K562 (cell line): ENCODE data around the gene ADNP. TPM values are rescaled to one million over a fixed set of nuclear protein-coding genes. Genes with fewer than 3 reads are reported as not detected.

Experiments used
- ATAC-seq: fragments of 200-7000 bp; cut with Tn5 transposase; 3 replicates; pipeline ENCODE4 v1.9.1; 2020; ENCODE audit warnings: moderate library complexity
- Bru-seq: library from RNA; stranded (reverse); fragments of 400-500 nt; gene quantifications from one replicate; lab custom pipeline; 2021; lab: Mats Ljungman, UMichigan
- BruChase-seq, 2 experiments: library from RNA; stranded (reverse); fragments of 400-500 nt; gene quantifications; one replicate each; lab custom pipeline; 2021; lab: Mats Ljungman, UMichigan
- BruUV-seq: library from RNA; stranded (reverse); fragments of 400-500 nt; replicated peaks from 2 replicates; lab custom pipeline; 2021; lab: Mats Ljungman, UMichigan
- CTCF ChIA-PET: fragments of 300-600 bp; formaldehyde crosslinking; extraction: SDS; loops from one replicate; lab custom pipeline; 2021; ENCODE audit warnings: low intra/inter-chr PET ratio; lab: Yijun Ruan, JAX
- POLR2A ChIA-PET: fragments of 300-600, 350-650 bp; sonication (Branson Sonifier 250); formaldehyde crosslinking; extraction: SDS; loops from one replicate; lab custom pipeline; 2021; ENCODE audit warnings: antibody characterized with exemption, inconsistent platforms; lab: Yijun Ruan, JAX
- DNase-seq, 4 experiments: peaks; one replicate each; pipeline versions ENCODE4 v3.0.0 to v3.0.0-alpha.2; 2011 to 2018; ENCODE audit warnings: low spot score in 3 of 4, mixed read lengths in 3 of 4; ENCODE audit errors: extremely low read depth in 1 of 4
- FAIRE-seq: peaks from 2 replicates; lab custom pipeline; 2011; peaks lifted over from hg19 to GRCh38; lab: Jason Lieb, UNC
- H2AFZ ChIP-seq: 2 replicates; pipeline ENCODE4 v1.6.0; 2011; ENCODE audit warnings: low read depth, low read length, control low read depth, inconsistent platforms
- H3K27ac ChIP-seq: fragments of 200-600 bp; 3 replicates; pipeline ENCODE4 v1.8.0; 2011; ENCODE audit warnings: low read depth, mild to moderate bottlenecking, control low read depth, inconsistent platforms, low read length, moderate library complexity, mixed read lengths; ENCODE audit errors: extremely low read depth
- H3K27me3 ChIP-seq, 2 experiments: fragments of 300-600 bp in 1 of 2; 2 replicates in 1 of 2; 3 replicates in 1 of 2; pipeline versions ENCODE4 v1.6.0 to v1.8.0; 2011; ENCODE audit warnings: inconsistent platforms in 2 of 2, low read length in 2 of 2, mild to moderate bottlenecking in 1 of 2, mixed read lengths in 1 of 2, moderate library complexity in 1 of 2; ENCODE audit not compliant: control insufficient read depth in 2 of 2, insufficient read depth in 2 of 2
- H3K36me3 ChIP-seq: fragments of 300-600 bp; 3 replicates; pipeline ENCODE4 v1.8.0; 2011; ENCODE audit warnings: mild to moderate bottlenecking, low read length, inconsistent platforms; ENCODE audit not compliant: control insufficient read depth, insufficient read depth
- H3K4me1 ChIP-seq, 2 experiments: fragments of 200-600 bp in 1 of 2; replicated peaks in 1 of 2; 2 replicates in 1 of 2; 3 replicates in 1 of 2; pipeline versions ENCODE4 v1.5.1 to v1.8.0; 2011; ENCODE audit warnings: inconsistent platforms in 2 of 2, low read length in 2 of 2, mild to moderate bottlenecking in 1 of 2, mixed read lengths in 1 of 2, moderate library complexity in 1 of 2; ENCODE audit not compliant: control insufficient read depth in 2 of 2, insufficient read depth in 2 of 2
- H3K4me2 ChIP-seq: 2 replicates; pipeline ENCODE4 v1.6.1; 2011; ENCODE audit warnings: low read length, control low read depth, inconsistent platforms, mixed read lengths; ENCODE audit not compliant: insufficient read depth
- H3K4me3 ChIP-seq: fragments of 200-600 bp; sonication (generic), shearing (Covaris generic); 2 replicates; pipeline ENCODE4 v1.5.1; 2016; ENCODE audit warnings: control low read depth, inconsistent platforms
- H3K79me2 ChIP-seq: fragments of 200-600 bp; 3 replicates; pipeline ENCODE4 v1.8.0; 2011; ENCODE audit warnings: low read length, inconsistent platforms; ENCODE audit not compliant: control insufficient read depth, insufficient read depth
- H3K9ac ChIP-seq, 2 experiments: 2 replicates each; pipeline versions ENCODE4 v1.6.0 to v1.6.1; 2011; ENCODE audit warnings: low read depth in 2 of 2, low read length in 2 of 2, control low read depth in 1 of 2, inconsistent platforms in 1 of 2, mild to moderate bottlenecking in 1 of 2, mixed read lengths in 1 of 2; ENCODE audit not compliant: insufficient read depth in 1 of 2
- H3K9me1 ChIP-seq: one replicate; pipeline ENCODE4 v1.6.0; 2011; ENCODE audit warnings: inconsistent platforms, mild to moderate bottlenecking, low read length, moderate library complexity; ENCODE audit not compliant: control insufficient read depth, insufficient read depth
- H3K9me3 ChIP-seq: replicated peaks from 2 replicates; pipeline ENCODE4 v1.5.1; 2011; ENCODE audit warnings: low read depth, low read length, inconsistent platforms; ENCODE audit not compliant: control insufficient read depth, insufficient read depth
- H4K20me1 ChIP-seq: replicated peaks from 2 replicates; pipeline ENCODE4 v1.6.1; 2011; ENCODE audit warnings: low read length, inconsistent platforms, mixed read lengths; ENCODE audit not compliant: control insufficient read depth, insufficient read depth
- ASH1L ChIP-seq: fragments of 450-650 bp; IDR thresholded peaks from 2 replicates; pipeline ENCODE4 v1.6.1; 2018; ENCODE audit warnings: borderline replicate concordance, mild to moderate bottlenecking, low read depth; ENCODE audit not compliant: partially characterized antibody
- E2F4 ChIP-seq: sonication (generic); formaldehyde crosslinking; IDR thresholded peaks from 2 replicates; pipeline ENCODE4 v1.8.0; 2022; ENCODE audit warnings: mild to moderate bottlenecking, low read depth, missing genetic modification reagents
- HMG20B ChIP-seq: fragments of 250-450 bp; sonication (Bioruptor Pico); IDR thresholded peaks from 2 replicates; pipeline ENCODE4 v1.5.0; 2021; ENCODE audit warnings: mild to moderate bottlenecking
- L3MBTL2 ChIP-seq: fragments of 450-650 bp; IDR thresholded peaks from 2 replicates; pipeline ENCODE4 v1.6.1; 2016; ENCODE audit warnings: mild to moderate bottlenecking, moderate library complexity
- MEF2D ChIP-seq: conservative IDR thresholded peaks from 2 replicates; pipeline ENCODE4 v1.6.1; 2016; ENCODE audit warnings: low read depth, missing genetic modification characterization, missing compliant biosample characterization
- MLLT1 ChIP-seq, 2 experiments: fragments of 450-650 bp; IDR thresholded peaks; 2 replicates each; pipeline ENCODE4 v1.6.1; 2016
- SMARCE1 ChIP-seq: fragments of 450-650 bp; IDR thresholded peaks from 2 replicates; pipeline ENCODE4 v1.7.1; 2016; ENCODE audit warnings: mild to moderate bottlenecking
- ZNF175 ChIP-seq: fragments of 200-800 bp; sonication (Bioruptor generic); IDR thresholded peaks from 2 replicates; pipeline ENCODE4 v1.6.1; 2016; ENCODE audit warnings: low read depth, mild to moderate bottlenecking, missing genetic modification characterization, missing compliant biosample characterization
- WGBS: fragments of 100-300 bp; shearing (Covaris generic); methylation state at CpG from one replicate; pipeline ENCODE4 v1.1.6; 2016; ENCODE audit warnings: low coverage, mixed read lengths; ENCODE audit not compliant: insufficient coverage; ENCODE audit errors: missing lambda C conversion rate; 5-methylcytosine and 5-hydroxymethylcytosine counted together
- in situ Hi-C: fragments of 300-500 bp; cut with MboI; formaldehyde crosslinking; loops from 4 replicates; pipeline ENCODE4 v1.15.0; 2018; ENCODE audit warnings: inconsistent platforms, mixed read lengths
- intact Hi-C: fragments of 100-400 bp; cut with micrococcal nuclease; formaldehyde crosslinking; loops from 2 replicates; pipeline ENCODE4 v1.14.2; 2022
- long read RNA-seq, 3 experiments: library from polyadenylated mRNA in 2 of 3; library from RNA in 1 of 3; unstranded in 2 of 3; stranded (forward) in 1 of 3; transcript quantifications; one replicate each; pipeline ENCODE4 v2.0.0, GENCODE V29; 2019 to 2022
- polyA minus RNA-seq, 3 experiments: library from RNA; depleted of rRNA, polyadenylated mRNA; stranded (reverse); fragments of >200 nt; gene quantifications; 2 replicates each; pipeline ENCODE4 v1.2.3, GENCODE V29; 2011
- polyA plus RNA-seq, 8 experiments: library from polyadenylated mRNA; depleted of rRNA in 4 of 8; stranded (reverse) in 5 of 8; unstranded in 3 of 8; fragments of >200 nt; fragmentation: Nextera tagmentation in 2 of 8; fragmentation: Illumina TruSeq in 1 of 8; extraction: Ambion mirVana in 2 of 8; extraction: Trizol in 1 of 8; gene quantifications; 2 replicates each; pipeline versions ENCODE4 v1.2.1 to v1.2.3, GENCODE V29; 2011 to 2014; ENCODE audit warnings: inconsistent platforms in 1 of 8, missing spikeins in 1 of 8
- total RNA-seq, 7 experiments: library from RNA; depleted of rRNA in 6 of 7; stranded (reverse); fragments of >200 nt in 6 of 7; fragmentation: Illumina TruSeq in 2 of 7; extraction: Trizol in 2 of 7; gene quantifications; 2 replicates each; pipeline versions ENCODE4 v1.2.1 to v1.2.3, GENCODE V29; 2011 to 2021; ENCODE audit warnings: low replicate concordance in 1 of 7
- TF ChIP-seq, protein P1 (sequence below): fragments of 450-650 bp; IDR thresholded peaks from 2 replicates; pipeline ENCODE4 v1.6.1; 2018; ENCODE audit not compliant: partially characterized antibody

Gene ADNP
- 37.0 and 96.7 TPM in 2 replicates for total RNA-seq (2011; cell fraction: chromatin; rRNA removed; ENCODE audit: low replicate concordance)
- 22.0 and 32.6 TPM in 2 replicates for total RNA-seq (2011; cell fraction: nucleolus; rRNA removed)
- 53.4 and 65.7 TPM in 2 replicates for total RNA-seq (2011; cell fraction: nucleoplasm; rRNA removed)
- total RNA-seq (2014; rRNA removed) (17.8 and 18.7 TPM in 2 replicates), total RNA-seq (2014; rRNA removed; fragmentation: Illumina TruSeq; extraction: Trizol) (24.5 and 26.1 TPM in 2 replicates), total RNA-seq (2015; rRNA removed; fragmentation: Illumina TruSeq; extraction: Trizol) (20.7 and 25.0 TPM in 2 replicates), total RNA-seq (2021) (52.2 and 59.9 TPM in 2 replicates), polyA plus RNA-seq (2011; rRNA removed) (19.4 and 22.9 TPM in 2 replicates), polyA plus RNA-seq (2014; fragmentation: Illumina TruSeq; extraction: Trizol) (50.7 and 52.0 TPM in 2 replicates), polyA plus RNA-seq (2014; fragmentation: Nextera tagmentation; extraction: Ambion mirVana) (10 to 100 TPM; 25.3 to 40.0 TPM), polyA plus RNA-seq (2014; rRNA removed) (20.9 and 26.0 TPM in 2 replicates), polyA minus RNA-seq (2011; rRNA and poly(A)+ RNA removed) (60.3 and 74.4 TPM in 2 replicates), Bru-seq, nascent RNA (percentile 94 among the genes with signal in this experiment), BruChase-seq, experiment 1, labeled RNA remaining after a 2-hour chase (percentile 98 among the genes with signal in this experiment), BruChase-seq, experiment 2, labeled RNA remaining after a 6-hour chase (percentile 98 among the genes with signal in this experiment)
- 8.7 and 15.8 TPM in 2 replicates for polyA plus RNA-seq (2011; cell fraction: cytosol; rRNA removed)
- 28.0 and 40.0 TPM in 2 replicates for polyA plus RNA-seq (2011; cell fraction: nucleus; rRNA removed)
- 37.3 and 38.0 TPM in 2 replicates for polyA plus RNA-seq (2012)
- polyA minus RNA-seq (2011; cell fraction: cytosol; rRNA and poly(A)+ RNA removed), result 38.7 and 40.3 TPM in 2 replicates
- 14.8 and 28.8 TPM in 2 replicates for polyA minus RNA-seq (2011; cell fraction: nucleus; rRNA and poly(A)+ RNA removed)
- long read RNA-seq, experiment 1, full-length matches to known transcripts, result 29 of 125 reads
- long read RNA-seq, experiment 1, partial matches to known transcripts, result 25 of 125 reads
- long read RNA-seq, experiment 1, other reads (novel, unspliced or antisense), result 71 of 125 reads
- long read RNA-seq, experiment 2, full-length matches to known transcripts, result 11 of 39 reads
- long read RNA-seq, experiment 2, partial matches to known transcripts, result 13 of 39 reads
- long read RNA-seq, experiment 2, other reads (novel, unspliced or antisense), result 15 of 39 reads
- long read RNA-seq, experiment 3, partial matches to known transcripts, result 0 of 40 reads
- long read RNA-seq, experiment 3, other reads (novel, unspliced or antisense), result 40 of 40 reads

DNA sequence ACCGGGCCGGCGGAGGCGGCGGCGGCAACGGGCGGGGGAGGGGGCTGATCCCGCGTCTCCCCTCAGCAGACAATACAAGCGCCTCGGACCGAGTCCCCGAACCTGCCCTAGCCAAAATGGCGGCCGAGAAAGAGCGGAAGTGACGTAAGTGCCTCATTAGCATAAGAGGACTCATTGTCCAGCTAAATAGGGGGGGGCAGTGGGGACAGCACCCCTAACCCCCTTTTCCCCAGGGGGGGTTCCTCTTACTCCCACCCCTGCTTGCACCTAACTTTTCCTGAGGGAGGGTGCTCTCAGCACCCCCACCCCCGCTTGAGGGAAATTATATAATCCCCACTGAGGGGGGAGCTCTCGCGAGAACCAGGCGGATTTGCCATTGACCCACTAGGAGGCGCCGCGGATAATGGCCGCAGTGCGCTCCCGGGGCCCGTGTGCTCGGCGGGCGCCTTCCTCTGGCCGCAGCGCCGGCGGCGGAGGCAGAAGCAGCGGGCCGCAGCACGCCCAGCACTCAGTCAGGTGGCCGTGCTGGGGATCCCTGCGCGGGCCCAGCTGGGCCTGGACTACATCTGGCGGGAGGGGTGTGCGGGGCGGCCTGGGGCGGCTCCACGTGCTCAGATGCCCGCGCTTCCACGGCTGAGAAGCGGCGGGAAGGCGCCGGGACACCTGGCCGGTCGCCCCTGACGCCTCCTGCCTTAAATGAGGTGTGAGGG, at the start of gene ADNP:
TSS of gene ADNP (minus strand) at position 132 of the 710 bp plus-strand sequence. CDS start 27,441 bp downstream, outside the sequence.
- under 1% methylated on average over 42 of the region's 58 CpGs for WGBS
- Histone ChIP-seq H3K9ac (peak within 1 kb of the TSS; percentile 92 to 98), H3K27me3 (no peaks in the 10 kb centered on the region), H3K4me2 (peak within 1 kb of the TSS; percentile 85), H3K4me1 (peaks cover 12 to 19% of the 10 kb centered on the region in 2 experiments), H3K79me2 (peaks cover 43% of the 10 kb centered on the region), H2AFZ (peak within 1 kb of the TSS; percentile 95), H3K27ac (peak within 1 kb of the TSS; percentile 99), H3K36me3 (peaks cover 73% of the 10 kb centered on the region), H3K9me3 (no peaks in the 10 kb centered on the region), H3K4me3 (peak within 1 kb of the TSS; percentile 71), H4K20me1 (peaks cover 10% of the 10 kb centered on the region), H3K9me1 (no peaks in the 10 kb centered on the region)
- peak; percentile 73 to 95 (median 82) for DNase-seq
- intact Hi-C loops, result no loop called here
- no TSS peak for BruUV-seq
- CTCF ChIA-PET, result interaction anchor here (0.6 kb wide), 1 partner anchor 113 kb away, joined by 3 read pairs; no protein-coding TSS in a partner anchor
- POLR2A ChIA-PET, result interaction anchor here (0.6 to 4.7 kb wide), 18 partner anchors 9 to 639 kb away, joined by 3 to 30 read pairs (median 3); partner anchors contain the start of genes BCAS4, DPM1 and MOCS3
- peak; percentile 84 for FAIRE-seq
- in situ Hi-C loops, result loop anchor here (10.0 kb wide), 1 partner anchor 117 kb away; no protein-coding TSS in a partner anchor
- peak; percentile 83 for ATAC-seq
- no peak for TF ChIP-seq E2F4
- TF ChIP-seq HMG20B (CRISPR knock-in tag), result no peak
- TF ChIP-seq, protein P1, sequence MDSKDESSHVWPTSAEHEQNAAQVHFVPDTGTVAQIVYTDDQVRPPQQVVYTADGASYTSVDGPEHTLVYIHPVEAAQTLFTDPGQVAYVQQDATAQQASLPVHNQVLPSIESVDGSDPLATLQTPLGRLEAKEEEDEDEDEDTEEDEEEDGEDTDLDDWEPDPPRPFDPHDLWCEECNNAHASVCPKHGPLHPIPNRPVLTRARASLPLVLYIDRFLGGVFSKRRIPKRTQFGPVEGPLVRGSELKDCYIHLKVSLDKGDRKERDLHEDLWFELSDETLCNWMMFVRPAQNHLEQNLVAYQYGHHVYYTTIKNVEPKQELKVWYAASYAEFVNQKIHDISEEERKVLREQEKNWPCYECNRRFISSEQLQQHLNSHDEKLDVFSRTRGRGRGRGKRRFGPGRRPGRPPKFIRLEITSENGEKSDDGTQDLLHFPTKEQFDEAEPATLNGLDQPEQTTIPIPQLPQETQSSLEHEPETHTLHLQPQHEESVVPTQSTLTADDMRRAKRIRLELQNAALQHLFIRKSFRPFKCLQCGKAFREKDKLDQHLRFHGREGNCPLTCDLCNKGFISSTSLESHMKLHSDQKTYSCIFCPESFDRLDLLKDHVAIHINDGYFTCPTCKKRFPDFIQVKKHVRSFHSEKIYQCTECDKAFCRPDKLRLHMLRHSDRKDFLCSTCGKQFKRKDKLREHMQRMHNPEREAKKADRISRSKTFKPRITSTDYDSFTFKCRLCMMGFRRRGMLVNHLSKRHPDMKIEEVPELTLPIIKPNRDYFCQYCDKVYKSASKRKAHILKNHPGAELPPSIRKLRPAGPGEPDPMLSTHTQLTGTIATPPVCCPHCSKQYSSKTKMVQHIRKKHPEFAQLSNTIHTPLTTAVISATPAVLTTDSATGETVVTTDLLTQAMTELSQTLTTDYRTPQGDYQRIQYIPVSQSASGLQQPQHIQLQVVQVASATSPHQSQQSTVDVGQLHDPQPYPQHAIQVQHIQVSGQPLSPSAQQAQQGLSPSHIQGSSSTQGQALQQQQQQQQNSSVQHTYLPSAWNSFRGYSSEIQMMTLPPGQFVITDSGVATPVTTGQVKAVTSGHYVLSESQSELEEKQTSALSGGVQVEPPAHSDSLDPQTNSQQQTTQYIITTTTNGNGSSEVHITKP, result peak; percentile 95
- TF ChIP-seq MLLT1 (IDR thresholded peaks at IDR 0.05), result 0 out of 4 replicates have a peak, but pooled peaks have one; percentile 24 to 25
- TF ChIP-seq MEF2D (tag), result no peak
- no peak for TF ChIP-seq ASH1L
- peak; percentile 80 for TF ChIP-seq ZNF175 (CRISPR knock-in tag)
- no peak for TF ChIP-seq SMARCE1
- TF ChIP-seq L3MBTL2, result peak; percentile 100
